ENCODE results near the gene C1QTNF1. TPM values are rescaled to one million over a fixed set of nuclear protein-coding genes. Genes with fewer than 3 reads are reported as not detected.

C1QTNF1 gene
- total and polyA plus RNA-seq, 2 experiments from 2014 or later = 9.5 to 13.3 TPM

DNA sequence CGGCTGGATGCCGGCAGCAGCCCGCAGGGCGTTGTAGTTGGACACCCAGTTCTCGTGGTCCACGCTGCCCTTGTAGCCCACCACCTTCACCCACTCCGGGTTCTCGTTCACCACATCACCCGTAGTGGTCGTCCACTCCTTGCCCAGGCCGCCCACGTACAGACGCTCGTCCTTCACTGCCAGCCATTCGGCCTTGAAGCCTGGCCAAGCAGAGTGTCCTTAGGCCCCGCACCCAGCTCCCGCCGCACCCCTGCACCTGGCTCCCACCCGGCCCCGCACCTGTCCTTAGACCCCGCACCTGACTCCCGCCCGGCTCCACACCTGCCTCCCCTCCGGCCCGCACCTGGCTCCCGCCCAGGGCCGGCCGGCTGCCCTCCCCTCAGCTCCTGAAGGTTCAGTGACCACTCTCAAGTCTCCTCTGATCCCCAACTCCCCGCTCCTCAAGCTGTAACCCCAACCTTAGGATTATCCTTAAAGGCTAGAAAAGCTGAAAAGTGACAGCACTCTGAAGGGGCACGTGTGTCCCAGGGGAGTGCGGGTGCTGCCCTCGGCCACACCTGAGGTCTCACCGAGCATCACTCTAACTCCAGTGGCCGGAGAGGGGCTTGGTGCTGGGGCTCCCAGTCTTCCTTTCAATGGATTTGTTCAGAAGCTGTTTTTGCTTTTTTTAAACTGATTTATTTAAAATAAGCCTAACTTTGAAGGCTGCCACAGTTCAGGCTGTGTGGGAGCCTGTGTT, 28.8 kb upstream of the C1QTNF1 start:
- WGBS (ENCODE audit: low lambda C conversion rate, missing lambda C conversion rate) = 97% methylated on average over 19 of the region's 34 CpGs
- H3K4me1 ChIP-seq (ENCODE audit: insufficient read depth) = peaks cover 9% of the 10 kb centered on the region
- TF ChIP-seq CTCF (IDR thresholded peaks at IDR 0.05; ENCODE audit: poor library complexity) = no peak
- no peak for TF ChIP-seq EZH2phosphoT487 (IDR thresholded peaks at IDR 0.05; ENCODE audit: low read depth, severe bottlenecking, unreplicated experiment)
- TF ChIP-seq EZH2 (IDR thresholded peaks at IDR 0.05; ENCODE audit: borderline replicate concordance) = no peak
- H4K20me1 ChIP-seq (ENCODE audit: insufficient read depth, poor library complexity, severe bottlenecking) = peaks cover 4% of the 10 kb centered on the region
- H3K4me3 ChIP-seq = no peak overlapping the region
- H2AFZ ChIP-seq = no peak overlapping the region
- no peak overlapping the region for H3K4me2 ChIP-seq
- DNase-seq (ENCODE audit: low spot score) = no peak
- no peaks in the 10 kb centered on the region for H3K9me3 ChIP-seq (ENCODE audit: low read depth)
- H3K27ac ChIP-seq = peak overlapping the region; percentile 56
- no peaks in the 10 kb centered on the region for H3K9me2 ChIP-seq (replicated peaks; ENCODE audit: insufficient read depth)
- H3K36me3 ChIP-seq (replicated peaks; ENCODE audit: insufficient read depth, low read depth) = no peaks in the 10 kb centered on the region
- peaks cover 9% of the 10 kb centered on the region for H3K79me2 ChIP-seq
- no peaks in the 10 kb centered on the region for H3K27me3 ChIP-seq

DNA sequence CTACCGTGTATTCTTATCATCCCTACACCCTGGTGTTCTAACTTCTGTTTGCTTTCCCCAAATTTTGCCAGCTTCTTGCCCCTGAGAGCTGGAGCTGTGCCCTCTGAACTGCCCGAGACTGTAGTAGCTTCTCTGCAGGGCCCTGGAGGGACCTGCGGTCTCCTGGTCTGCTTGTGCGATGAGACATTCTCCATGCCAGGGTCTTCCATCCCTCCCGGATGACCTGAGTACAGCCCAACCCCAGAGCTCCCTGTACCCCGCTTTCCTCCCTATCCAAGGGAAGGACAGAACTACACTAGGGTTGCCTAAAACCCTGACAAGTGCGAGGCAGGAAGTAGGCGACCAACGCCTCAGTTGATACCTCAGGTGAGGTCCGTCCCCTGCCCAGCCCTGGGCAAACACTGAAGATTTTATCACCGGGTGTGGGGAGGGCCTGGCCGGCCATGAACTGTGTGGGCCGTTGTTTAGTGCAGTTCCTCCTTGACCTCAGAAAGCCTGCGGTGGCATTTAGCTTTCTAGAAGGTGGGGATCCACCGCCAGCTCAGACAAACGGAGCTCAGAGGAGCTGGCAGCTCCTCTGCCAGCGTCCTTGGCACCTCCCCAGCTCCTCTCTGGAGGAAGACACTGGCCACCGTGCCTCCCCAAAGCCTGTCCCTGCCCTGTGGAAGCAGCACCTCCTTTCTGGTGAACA, 28.1 kb upstream of the C1QTNF1 start:
- Histone ChIP-seq H2AFZ (no peak overlapping the region), H3K9me2 (replicated peaks; ENCODE audit: insufficient read depth) (no peaks in the 10 kb centered on the region), H3K79me2 (peaks cover 15% of the 10 kb centered on the region), H3K36me3 (replicated peaks; ENCODE audit: insufficient read depth, low read depth) (no peaks in the 10 kb centered on the region), H3K4me2 (peak overlapping the region; percentile 46), H3K4me1 (ENCODE audit: insufficient read depth) (peaks cover 9% of the 10 kb centered on the region), H3K4me3 (no peak overlapping the region), H4K20me1 (ENCODE audit: insufficient read depth, poor library complexity, severe bottlenecking) (peaks cover 8% of the 10 kb centered on the region), H3K27me3 (no peaks in the 10 kb centered on the region), H3K27ac (peak overlapping the region; percentile 56), H3K9me3 (ENCODE audit: low read depth) (no peaks in the 10 kb centered on the region)
- DNase-seq (ENCODE audit: low spot score) = peak; percentile 45
- WGBS (ENCODE audit: low lambda C conversion rate, missing lambda C conversion rate) = 78% methylated on average over 18 of the region's 18 CpGs
- no peak for TF ChIP-seq CTCF (IDR thresholded peaks at IDR 0.05; ENCODE audit: poor library complexity)

- no peak for DNase-seq (ENCODE audit: low spot score)
- no peak overlapping the region for H3K27ac ChIP-seq
- no peak overlapping the region for H3K4me3 ChIP-seq
- TF ChIP-seq CTCF (IDR thresholded peaks at IDR 0.05; ENCODE audit: poor library complexity) = no peak
- no peak for TF ChIP-seq EZH2 (IDR thresholded peaks at IDR 0.05; ENCODE audit: borderline replicate concordance)
- TF ChIP-seq EZH2phosphoT487 (IDR thresholded peaks at IDR 0.05; ENCODE audit: low read depth, severe bottlenecking, unreplicated experiment) = no peak
- no peak overlapping the region for H2AFZ ChIP-seq
- no peaks in the 10 kb centered on the region for H3K9me3 ChIP-seq (ENCODE audit: low read depth)
- peaks cover 10% of the 10 kb centered on the region for H4K20me1 ChIP-seq (ENCODE audit: insufficient read depth, poor library complexity, severe bottlenecking)
- no peak overlapping the region for H3K4me2 ChIP-seq
- no peaks in the 10 kb centered on the region for H3K36me3 ChIP-seq (replicated peaks; ENCODE audit: insufficient read depth, low read depth)
- H3K79me2 ChIP-seq = peaks cover 22% of the 10 kb centered on the region
- WGBS (ENCODE audit: low lambda C conversion rate, missing lambda C conversion rate) = 95% methylated on average over 16 of the region's 16 CpGs
- H3K9me2 ChIP-seq (replicated peaks; ENCODE audit: insufficient read depth) = no peaks in the 10 kb centered on the region
- no peaks in the 10 kb centered on the region for H3K27me3 ChIP-seq
- peaks cover 9% of the 10 kb centered on the region for H3K4me1 ChIP-seq (ENCODE audit: insufficient read depth)
These were observed 27.2 kb upstream of the C1QTNF1 start for GRCh38 chr17:78996781-78997201.

Measured in hepatocyte (in vitro differentiated cells).